ENCODE results near the gene AGAP3.

Gene AGAP3

GRCh38 chr7:151192002-151192539, 105.8 kb downstream of the AGAP3 start:
- H3K9me3 ChIP-seq (ENCODE audit: control extremely low read depth in 1 of 5, control insufficient read depth in 4 of 5, insufficient read depth in 2 of 5, low read depth in 1 of 5, low read length in 4 of 5) = no peaks in the 10 kb centered on the region
- H3K27ac ChIP-seq (ENCODE audit: insufficient read depth in 1 of 2, low read depth in 1 of 2, low read length in 2 of 2, poor library complexity in 1 of 2, severe bottlenecking in 2 of 2) = no peak overlapping the region
- peaks cover 0 to 5% (median 0%) of the 10 kb centered on the region in 4 experiments for H3K4me1 ChIP-seq (ENCODE audit: control extremely low read depth in 1 of 4, control insufficient read depth in 4 of 4, insufficient read depth in 4 of 4, low read length in 3 of 4)
- H3K36me3 ChIP-seq (ENCODE audit: control insufficient read depth in 4 of 4, insufficient read depth in 4 of 4, low read length in 3 of 4) = no peaks in the 10 kb centered on the region
- ChIA-PET CTCF (interaction anchor here (1.2 kb wide), 1 partner anchor 28 kb away, joined by 4 read pairs; no protein-coding TSS in a partner anchor), POLR2A (no interaction called here)
- H3K4me3 ChIP-seq (ENCODE audit: control insufficient read depth in 1 of 7, extremely low read depth in 1 of 7, insufficient read depth in 4 of 7, low read depth in 2 of 7, low read length in 6 of 7) = no peak overlapping the region
- H3K27me3 ChIP-seq (replicated peaks in 2 of 5; ENCODE audit: control insufficient read depth in 4 of 5, insufficient read depth in 5 of 5, low read length in 4 of 5) = peaks cover 0 to 22% (median 14%) of the 10 kb centered on the region in 5 experiments
- DNase-seq = no peak
- WGBS (ENCODE audit: insufficient coverage) = 98% methylated on average over 19 of the region's 23 CpGs

GRCh38 chr7:151193203-151193978, 107.1 kb downstream of the AGAP3 start:
- Histone ChIP-seq H3K27ac (ENCODE audit: insufficient read depth in 1 of 2, low read depth in 1 of 2, low read length in 2 of 2, poor library complexity in 1 of 2, severe bottlenecking in 2 of 2) (no peak overlapping the region), H3K27me3 (replicated peaks in 2 of 5; ENCODE audit: control insufficient read depth in 4 of 5, insufficient read depth in 5 of 5, low read length in 4 of 5) (peaks cover 0 to 20% (median 14%) of the 10 kb centered on the region in 5 experiments), H3K4me1 (ENCODE audit: control extremely low read depth in 1 of 4, control insufficient read depth in 4 of 4, insufficient read depth in 4 of 4, low read length in 3 of 4) (peaks cover 0 to 5% (median 0%) of the 10 kb centered on the region in 4 experiments), H3K4me3 (ENCODE audit: control insufficient read depth in 1 of 7, extremely low read depth in 1 of 7, insufficient read depth in 4 of 7, low read depth in 2 of 7, low read length in 6 of 7) (no peak overlapping the region), H3K9me3 (ENCODE audit: control extremely low read depth in 1 of 5, control insufficient read depth in 4 of 5, insufficient read depth in 2 of 5, low read depth in 1 of 5, low read length in 4 of 5) (no peaks in the 10 kb centered on the region), H3K36me3 (ENCODE audit: control insufficient read depth in 4 of 4, insufficient read depth in 4 of 4, low read length in 3 of 4) (no peaks in the 10 kb centered on the region)
- 98% methylated on average over 7 of the region's 14 CpGs for WGBS (ENCODE audit: insufficient coverage)
- CTCF ChIA-PET = interaction anchor here (0.8 kb wide), 1 partner anchor 25 kb away, joined by 3 read pairs; no protein-coding TSS in a partner anchor
- no peak for DNase-seq
- POLR2A ChIA-PET = interaction anchor here (0.6 kb wide), 1 partner anchor 12 kb away, joined by 3 read pairs; no protein-coding TSS in a partner anchor
